Left ventricle myocardium inferior (tissue), 1 donor: ENCODE measurements around the gene MYBPH. TPM values are rescaled to one million over a fixed set of nuclear protein-coding genes. Genes with fewer than 3 reads are reported as not detected.

Experiments
- DNase-seq: peaks from one replicate; pipeline ENCODE4 v3.0.0-alpha.2; 2020
- H3K27ac ChIP-seq: fragments of 200-600 bp; replicated peaks from 2 replicates; pipeline ENCODE4 v1.8.0; 2021
- H3K27me3 ChIP-seq: fragments of 200-600 bp; 2 replicates; pipeline ENCODE4 v1.8.0; 2021; ENCODE audit warnings: low read depth
- H3K36me3 ChIP-seq: fragments of 200-600 bp; 2 replicates; pipeline ENCODE4 v1.8.0; 2021
- H3K4me1 ChIP-seq: fragments of 200-600 bp; 2 replicates; pipeline ENCODE4 v1.8.0; 2021
- H3K4me3 ChIP-seq: fragments of 200-600 bp; 2 replicates; pipeline ENCODE4 v1.8.0; 2021; ENCODE audit warnings: mild to moderate bottlenecking, moderate library complexity
- H3K9me3 ChIP-seq: fragments of 200-600 bp; replicated peaks from 2 replicates; pipeline ENCODE4 v1.8.0; 2021
- CTCF ChIP-seq: fragments of 200-600 bp; IDR thresholded peaks from 2 replicates; pipeline ENCODE4 v1.8.0; 2021; ENCODE audit warnings: antibody characterized with exemption, mild to moderate bottlenecking, borderline replicate concordance
- intact Hi-C: fragments of 100-400 bp; cut with micrococcal nuclease; formaldehyde crosslinking; loops from one replicate; pipeline ENCODE4 v1.11.0; 2022
- total RNA-seq: library from RNA; stranded (reverse); fragmentation: NEBNext Ultra II Directional; extraction: Animal tissue kit (Norgen Biotek cat#: 25700); gene quantifications from one replicate; pipeline ENCODE4 v1.2.1, GENCODE V29; 2021
- donor health status: DM: no; HTN: yes; CAD: no; lungs with severe emphysema.

The MYBPH gene
- total RNA-seq, 1 donor from 2014 or later: not detected

DNA sequence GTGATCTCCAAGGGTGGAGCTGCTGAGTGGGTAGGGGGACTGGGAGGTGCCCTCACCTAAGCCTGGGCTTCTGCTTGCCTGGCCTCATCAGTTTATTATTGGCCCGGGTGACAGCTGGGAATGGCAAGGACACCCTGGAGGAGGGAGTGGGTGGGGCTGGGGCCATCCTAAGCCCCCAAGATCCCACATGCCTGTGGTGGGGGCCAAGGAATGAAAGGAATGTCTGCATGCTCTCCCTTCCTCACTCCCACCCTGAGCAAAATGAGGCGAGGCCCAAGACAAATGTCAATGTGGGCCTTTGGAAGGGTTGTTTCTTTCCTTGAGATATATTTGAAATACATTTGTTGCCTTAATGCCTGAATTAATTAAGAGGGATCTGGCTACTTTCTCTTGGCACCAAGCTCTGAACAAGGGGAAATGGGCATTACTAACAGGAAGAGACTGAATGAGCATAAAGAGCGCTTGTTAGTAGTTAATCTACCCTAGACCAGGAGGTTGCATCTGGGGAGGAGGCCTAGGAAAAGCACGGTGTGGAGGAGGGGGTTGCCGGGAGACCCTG lies 30.6 kb upstream of the MYBPH start:
- DNase-seq: no peak
- no peaks in the 10 kb centered on the region for H3K27me3 ChIP-seq
- no peak overlapping the region for H3K27ac ChIP-seq
- peaks cover 1% of the 10 kb centered on the region for H3K4me1 ChIP-seq
- no peak overlapping the region for H3K4me3 ChIP-seq
- H3K9me3 ChIP-seq: no peaks in the 10 kb centered on the region
- TF ChIP-seq CTCF: no peak
- no peaks in the 10 kb centered on the region for H3K36me3 ChIP-seq
- intact Hi-C loops: no loop called here

- intact Hi-C loops: no loop called here
Observed at GRCh38 chr1:203204756-203205155, 29.1 kb upstream of the MYBPH start.

DNA sequence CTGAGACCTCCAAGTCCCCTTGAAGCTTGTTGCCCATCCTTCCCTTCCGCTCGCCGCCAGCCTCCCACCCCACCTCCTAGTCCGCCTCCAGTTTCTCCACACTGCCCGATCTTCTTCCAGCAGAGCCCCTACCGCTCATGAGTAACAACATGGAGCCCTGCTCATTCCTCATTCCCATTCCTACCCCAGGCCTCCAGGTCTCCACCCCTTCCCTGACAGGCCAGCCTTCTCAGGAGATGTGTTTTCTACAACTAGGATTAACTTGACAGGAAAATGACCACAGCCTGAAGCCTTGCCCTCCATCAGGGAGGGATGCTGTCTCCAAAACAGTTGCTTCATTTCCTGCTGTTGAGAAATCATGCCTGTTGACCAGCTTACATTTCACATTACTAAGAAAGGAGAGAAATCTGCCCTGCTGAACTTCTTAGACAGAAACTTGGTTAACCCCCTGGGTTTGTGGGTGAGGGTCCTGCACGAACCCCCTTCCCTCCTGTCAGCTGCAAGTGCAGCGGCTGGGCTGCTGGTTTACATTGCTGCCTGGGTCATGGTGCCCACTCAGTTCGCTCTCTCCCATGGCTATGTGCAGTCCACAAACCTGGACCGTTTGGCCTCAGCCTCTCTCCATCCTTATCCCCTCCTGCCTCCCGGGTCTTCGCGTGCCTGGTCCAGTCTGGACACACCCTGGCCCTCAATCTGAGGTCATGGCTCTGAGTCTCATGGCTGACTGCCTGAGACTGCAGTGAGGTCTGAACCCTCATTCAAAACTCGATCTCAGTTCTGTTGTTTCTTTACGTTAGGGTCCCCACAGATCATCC lies 27.0 kb upstream of the MYBPH start:
- DNase-seq: peak; percentile 58
- intact Hi-C loops: no loop called here
- H3K27me3 ChIP-seq: no peaks in the 10 kb centered on the region
- H3K4me1 ChIP-seq: peaks cover 25% of the 10 kb centered on the region
- no peak overlapping the region for H3K4me3 ChIP-seq
- TF ChIP-seq CTCF: no peak
- no peaks in the 10 kb centered on the region for H3K9me3 ChIP-seq
- no peaks in the 10 kb centered on the region for H3K36me3 ChIP-seq
- peak overlapping the region; percentile 79 for H3K27ac ChIP-seq

More at GRCh38 chr1:203204756-203205155, 29.1 kb upstream of the MYBPH start:
- no peak for TF ChIP-seq CTCF
- Histone ChIP-seq H3K27ac (no peak overlapping the region), H3K36me3 (no peaks in the 10 kb centered on the region), H3K4me3 (no peak overlapping the region), H3K4me1 (peaks cover 16% of the 10 kb centered on the region), H3K9me3 (no peaks in the 10 kb centered on the region), H3K27me3 (no peaks in the 10 kb centered on the region)
- DNase-seq: no peak

- Histone ChIP-seq H3K27me3 (no peaks in the 10 kb centered on the region), H3K27ac (peak overlapping the region; percentile 79), H3K4me3 (no peak overlapping the region), H3K9me3 (no peaks in the 10 kb centered on the region), H3K4me1 (peaks cover 25% of the 10 kb centered on the region), H3K36me3 (no peaks in the 10 kb centered on the region)
- TF ChIP-seq CTCF: no peak
- intact Hi-C loops: no loop called here
- no peak for DNase-seq
Observed at GRCh38 chr1:203201516-203202205, 26.0 kb upstream of the MYBPH start.

DNA sequence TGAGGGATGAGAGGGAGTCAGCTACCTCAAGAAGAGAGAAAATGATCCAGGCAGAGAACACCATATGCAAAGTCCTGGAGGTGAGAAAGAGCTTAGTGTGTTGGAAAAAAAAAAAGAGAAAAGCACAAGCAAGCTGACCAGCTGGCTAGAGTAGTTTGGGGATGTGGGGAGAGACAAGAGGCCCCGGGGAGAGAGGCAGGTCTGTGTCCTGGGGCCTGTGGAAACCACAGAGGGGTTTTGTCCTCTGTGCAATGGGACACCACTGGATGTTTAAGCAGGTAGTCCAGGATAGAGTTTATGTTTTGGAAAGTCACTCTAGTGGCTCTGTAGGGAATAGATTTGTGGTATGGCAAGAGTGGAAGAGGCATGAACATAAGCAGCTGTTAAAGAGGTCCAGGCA lies 25.3 kb upstream of the MYBPH start:
- Histone ChIP-seq H3K9me3 (no peaks in the 10 kb centered on the region), H3K4me1 (peaks cover 25% of the 10 kb centered on the region), H3K27ac (peak overlapping the region; percentile 79), H3K36me3 (no peaks in the 10 kb centered on the region), H3K4me3 (peak overlapping the region; percentile 9), H3K27me3 (no peaks in the 10 kb centered on the region)
- intact Hi-C loops: no loop called here
- no peak for TF ChIP-seq CTCF
- no peak for DNase-seq
